GM18508 (cell line): ENCODE data around the gene CBFA2T2.
"Not testable (repeated sequence)": the region's sequence is repeated elsewhere in the genome, so short reads cannot be mapped to it uniquely, and the experiment has no call there.

Experiments used
- ATAC-seq: cut with Tn5 transposase; IDR thresholded peaks from one replicate; pipeline ENCODE4 v1.9.1; 2021; ENCODE audit warnings: moderate number of reproducible peaks; ENCODE audit not compliant: insufficient read depth, unreplicated experiment

Gene CBFA2T2

DNA sequence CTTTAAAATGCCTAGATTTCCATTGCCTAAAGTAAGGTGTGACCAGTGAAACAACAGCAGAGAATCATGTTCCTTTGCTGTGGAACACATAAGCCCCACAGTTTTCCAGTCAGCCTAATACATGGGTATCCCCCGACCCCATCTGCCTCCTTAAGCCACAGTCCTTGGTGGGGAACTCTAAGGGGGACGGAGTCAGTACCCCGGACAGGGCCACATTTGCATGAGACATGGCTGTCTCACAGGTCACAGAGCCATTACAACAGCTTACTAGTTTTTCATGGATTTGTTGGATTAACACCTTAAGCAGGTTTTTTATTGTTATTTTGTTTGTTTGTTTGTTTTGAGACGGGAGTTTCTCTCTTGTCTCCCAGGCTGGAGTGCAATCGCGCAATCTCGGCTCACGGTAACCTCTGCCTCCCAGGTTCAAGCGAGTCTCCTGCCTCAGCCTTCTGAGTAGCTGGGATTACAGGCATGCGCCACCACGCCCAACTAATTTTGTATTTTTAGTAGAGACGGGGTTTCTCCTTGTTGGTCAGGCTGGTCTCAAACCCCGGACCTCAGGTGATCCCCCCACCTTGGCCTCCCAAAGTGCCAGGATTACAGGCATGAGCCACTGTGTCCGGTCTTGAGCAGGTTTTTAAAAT lies 157.2 kb downstream of the CBFA2T2 start:
- not testable (repeated sequence) for ATAC-seq

- peak; percentile 61 for ATAC-seq
These were observed 157.9 kb downstream of the CBFA2T2 start for GRCh38 chr20:33647603-33648395.

- no peak for ATAC-seq
These were observed 158.6 kb downstream of the CBFA2T2 start for GRCh38 chr20:33648396-33649004.

GRCh38 chr20:33649201-33649681 lies 159.3 kb downstream of the CBFA2T2 start:
- no peak for ATAC-seq

GRCh38 chr20:33650111-33650752 lies 160.3 kb downstream of the CBFA2T2 start:
- no peak for ATAC-seq

DNA sequence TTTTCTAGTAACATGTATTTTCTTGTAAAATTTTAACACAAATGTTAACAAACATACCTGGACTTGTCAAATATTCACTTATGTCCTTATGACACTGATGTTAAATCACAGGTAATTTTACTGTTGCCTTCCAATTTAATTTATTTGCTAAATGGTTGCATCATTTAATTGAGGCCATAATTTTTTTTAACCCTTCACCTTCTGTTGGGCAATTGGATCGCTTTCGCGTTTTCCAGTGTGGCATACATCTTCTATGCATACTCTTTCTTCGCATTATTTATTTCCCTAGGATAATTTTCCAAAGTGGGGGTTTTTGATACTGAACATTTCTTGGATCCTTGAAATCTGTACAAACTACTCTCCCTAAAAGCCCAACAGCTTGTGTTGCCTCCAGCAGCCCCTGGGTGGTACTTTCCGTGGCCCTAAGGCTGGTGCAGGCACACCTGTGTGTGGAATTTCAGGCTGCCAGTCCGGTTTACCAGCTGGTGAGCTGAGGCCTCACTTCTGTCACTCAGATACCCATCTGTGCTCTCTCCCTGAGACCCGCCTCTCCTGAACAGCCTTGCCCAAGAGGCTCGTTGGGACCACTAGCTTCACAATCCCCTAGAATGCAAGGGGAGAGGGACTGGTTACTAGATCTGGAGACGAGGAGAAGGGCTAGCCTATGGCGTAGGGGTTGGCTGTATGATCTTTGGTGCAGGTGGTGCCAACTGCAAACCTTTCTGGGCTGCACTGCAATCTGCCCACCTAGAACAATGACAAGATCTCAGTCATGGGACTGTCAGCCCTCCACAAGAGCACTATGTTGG lies 161.1 kb downstream of the CBFA2T2 start:
- no peak for ATAC-seq

GRCh38 chr20:33651562-33652048 lies 161.7 kb downstream of the CBFA2T2 start:
- no peak for ATAC-seq

DNA sequence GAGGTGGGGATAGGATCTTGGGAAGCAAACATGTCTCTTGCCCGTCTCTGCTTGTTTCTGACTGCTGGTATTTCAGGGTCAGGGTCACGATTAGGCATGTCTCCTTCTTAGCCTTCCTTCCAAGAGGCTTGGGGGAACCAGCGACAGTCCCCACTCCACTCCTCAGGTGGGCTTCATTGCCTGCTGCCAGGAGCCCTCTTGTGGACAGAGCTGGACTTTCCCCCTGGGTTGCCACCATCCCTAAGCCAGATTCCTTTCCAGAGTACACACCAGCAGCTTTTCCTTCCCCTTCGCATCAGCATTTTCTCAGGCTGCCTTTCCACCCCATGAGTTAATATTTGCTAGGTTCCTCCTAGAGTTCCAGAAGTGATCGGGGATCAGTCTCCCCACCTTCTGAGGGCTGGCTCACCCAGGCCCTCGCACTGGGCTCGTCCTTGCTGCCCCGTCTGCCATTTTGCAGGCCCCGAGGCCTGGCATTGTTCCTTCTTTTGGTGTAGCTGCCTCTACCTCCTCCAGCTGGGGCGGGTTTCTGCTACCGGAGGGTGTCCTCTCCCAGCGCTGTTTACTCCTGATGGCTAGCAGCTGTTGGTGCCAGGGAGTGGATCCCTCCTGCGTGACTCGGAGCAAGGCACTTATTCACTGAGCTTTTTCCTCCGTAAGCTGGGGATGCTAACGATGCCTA lies 163.5 kb downstream of the CBFA2T2 start:
- ATAC-seq = no peak

DNA sequence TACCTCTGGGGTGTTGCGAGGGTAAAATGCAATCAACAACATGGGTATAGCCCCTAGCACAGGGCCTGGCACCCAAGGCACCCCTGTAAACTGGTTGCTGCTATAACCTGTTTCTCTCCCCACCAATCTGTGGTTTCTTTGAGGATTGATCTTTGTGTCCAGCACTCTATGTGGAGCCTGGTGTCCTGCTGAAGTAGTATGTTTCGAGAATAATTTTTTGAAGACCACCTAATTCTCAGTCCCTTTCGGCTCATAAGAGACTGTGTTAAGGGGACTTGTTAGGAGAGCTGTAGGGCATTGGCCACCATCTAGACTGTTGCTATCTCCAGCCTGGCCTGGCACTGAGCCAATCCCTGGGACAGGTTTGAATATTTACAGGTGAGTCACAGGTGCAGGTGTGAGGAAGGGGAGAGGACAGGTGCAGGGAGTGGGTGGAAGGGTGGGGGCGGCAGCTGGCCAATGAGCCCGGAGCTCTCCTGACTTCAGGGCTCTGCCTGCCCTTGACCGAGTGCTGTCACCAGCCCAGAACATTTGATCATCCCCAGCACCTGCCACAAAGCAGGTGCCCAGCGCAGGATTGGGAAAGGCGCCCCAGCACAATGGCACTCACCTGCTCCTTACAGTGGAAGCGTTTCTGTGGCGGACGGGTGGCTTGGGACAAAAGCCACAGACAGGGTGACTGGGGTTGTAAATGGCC lies 164.2 kb downstream of the CBFA2T2 start:
- ATAC-seq = no peak

GRCh38 chr20:33654680-33655161 lies 164.8 kb downstream of the CBFA2T2 start:
- no peak for ATAC-seq

- ATAC-seq = no peak
These were observed 165.3 kb downstream of the CBFA2T2 start for GRCh38 chr20:33655164-33655563.

- no peak for ATAC-seq
These were observed 166.3 kb downstream of the CBFA2T2 start for GRCh38 chr20:33656010-33656782.

- no peak for ATAC-seq
These were observed 167.1 kb downstream of the CBFA2T2 start for GRCh38 chr20:33656783-33657703.

- ATAC-seq = no peak
These were observed 167.8 kb downstream of the CBFA2T2 start for GRCh38 chr20:33657704-33658095.

DNA sequence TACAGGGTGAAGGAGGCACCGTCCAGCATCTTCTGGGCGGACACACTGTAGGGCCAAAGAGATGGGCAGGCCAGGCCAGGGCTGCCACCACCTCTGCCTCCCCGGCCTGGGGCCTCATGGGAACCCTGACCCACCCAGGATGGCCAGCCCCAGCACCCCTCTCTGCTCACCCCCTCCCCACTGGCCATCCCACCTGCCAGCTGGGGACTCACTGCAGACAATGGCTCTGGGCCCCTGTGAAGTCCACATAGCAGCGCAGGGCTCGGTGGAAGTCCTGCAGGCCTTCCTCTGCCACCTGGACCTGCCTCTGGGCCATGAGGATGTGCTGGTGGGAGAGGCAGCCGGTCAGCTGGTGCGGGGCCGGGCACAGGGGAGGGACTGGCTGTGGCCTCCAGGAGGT lies 168.6 kb downstream of the CBFA2T2 start:
- ATAC-seq = no peak

- ATAC-seq = no peak
These were observed 169.0 kb downstream of the CBFA2T2 start for GRCh38 chr20:33658929-33659328.
